ENCODE data around the gene SH3GL2.
A peak's percentile ranks its signal among the peaks of the same experiment; 100 is the strongest.

Gene SH3GL2

GRCh38 chr9:17574342-17574741 lies 4.5 kb upstream of the SH3GL2 start:
- Histone ChIP-seq H3K4me1 (ENCODE audit: control insufficient read depth, insufficient read depth, low read length) (peaks cover 7% of the 10 kb centered on the region; the same call in 1 of the 2 replicates), H3K27me3 (ENCODE audit: control insufficient read depth, insufficient read depth, low read length) (peaks cover 41% of the 10 kb centered on the region), H3K36me3 (ENCODE audit: control insufficient read depth, insufficient read depth, low read length) (no peaks in the 10 kb centered on the region), H3K27ac (ENCODE audit: low read depth, low read length) (no peak overlapping the region), H3K9me3 (ENCODE audit: control insufficient read depth, insufficient read depth, low read depth, low read length) (no peaks in the 10 kb centered on the region), H3K4me3 (ENCODE audit: low read depth, low read length) (no peak overlapping the region), H3K9ac (ENCODE audit: low read length) (no peak overlapping the region)

DNA sequence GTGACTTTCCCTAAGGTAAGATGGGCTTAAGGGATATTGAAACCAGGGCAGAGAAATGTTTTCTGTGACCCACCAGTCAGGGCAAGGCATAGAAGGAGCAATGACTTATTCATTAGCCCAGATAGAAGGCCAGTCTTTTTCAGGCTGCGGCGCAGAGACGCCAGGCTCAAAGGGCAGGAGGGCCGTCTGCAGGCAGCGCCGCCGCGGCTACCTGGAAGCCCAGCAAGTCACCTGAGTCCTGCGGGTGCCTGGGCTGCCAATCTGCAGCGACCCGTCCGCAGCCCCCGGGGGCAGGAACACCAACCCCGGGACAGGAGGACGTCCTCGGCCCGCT lies 322 bp upstream of the SH3GL2 start:
- peak overlapping the region; percentile 76 for H3K4me3 ChIP-seq (ENCODE audit: low read depth, low read length)
- H3K36me3 ChIP-seq (ENCODE audit: control insufficient read depth, insufficient read depth, low read length) = no peaks in the 10 kb centered on the region
- no peaks in the 10 kb centered on the region for H3K9me3 ChIP-seq (ENCODE audit: control insufficient read depth, insufficient read depth, low read depth, low read length)
- H3K9ac ChIP-seq (ENCODE audit: low read length) = peak overlapping the region; percentile 12
- H3K4me1 ChIP-seq (ENCODE audit: control insufficient read depth, insufficient read depth, low read length) = no peaks in the 10 kb centered on the region
- no peak overlapping the region for H3K27ac ChIP-seq (ENCODE audit: low read depth, low read length)
- H3K27me3 ChIP-seq (ENCODE audit: control insufficient read depth, insufficient read depth, low read length) = peaks cover 75% of the 10 kb centered on the region

DNA sequence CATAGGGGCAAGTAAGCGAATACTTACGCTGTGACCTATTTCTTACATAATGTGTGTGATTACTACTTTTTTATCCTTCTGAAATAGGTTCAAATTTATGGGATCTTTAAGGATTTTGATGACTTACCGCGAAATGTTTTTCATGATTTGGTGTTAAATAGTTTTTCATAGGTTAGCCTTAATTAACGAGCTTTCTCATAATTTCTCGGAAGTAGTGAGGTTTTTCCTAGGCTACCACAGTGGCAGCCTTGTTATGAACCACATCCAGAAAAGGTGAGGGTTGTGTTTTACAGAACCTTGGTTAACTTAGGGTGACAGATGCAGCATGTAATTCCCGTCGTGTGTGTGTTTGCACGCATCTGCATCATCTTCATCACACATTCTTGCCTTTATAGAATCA lies 1.3 kb downstream of the SH3GL2 start:
- Histone ChIP-seq H3K36me3 (ENCODE audit: control insufficient read depth, insufficient read depth, low read length) (no peaks in the 10 kb centered on the region), H3K9me3 (ENCODE audit: control insufficient read depth, insufficient read depth, low read depth, low read length) (no peaks in the 10 kb centered on the region), H3K9ac (ENCODE audit: low read length) (no peak overlapping the region), H3K4me1 (ENCODE audit: control insufficient read depth, insufficient read depth, low read length) (no peaks in the 10 kb centered on the region), H3K4me3 (ENCODE audit: low read depth, low read length) (no peak overlapping the region; the same call in 1 of the 2 replicates), H3K27me3 (ENCODE audit: control insufficient read depth, insufficient read depth, low read length) (peaks cover 69% of the 10 kb centered on the region), H3K27ac (ENCODE audit: low read depth, low read length) (no peak overlapping the region)

- Histone ChIP-seq H3K9me3 (ENCODE audit: control insufficient read depth, insufficient read depth, low read depth, low read length) (no peaks in the 10 kb centered on the region), H3K4me1 (ENCODE audit: control insufficient read depth, insufficient read depth, low read length) (peaks cover 7% of the 10 kb centered on the region; the same call in 1 of the 2 replicates), H3K27me3 (ENCODE audit: control insufficient read depth, insufficient read depth, low read length) (peaks cover 6% of the 10 kb centered on the region; the same call in 1 of the 2 replicates)
These were observed 8.2 kb downstream of the SH3GL2 start for GRCh38 chr9:17587113-17587512.

GRCh38 chr9:17588395-17588794 lies 9.5 kb downstream of the SH3GL2 start:
- no peaks in the 10 kb centered on the region for H3K9me3 ChIP-seq (ENCODE audit: control insufficient read depth, insufficient read depth, low read depth, low read length)
- H3K4me1 ChIP-seq (ENCODE audit: control insufficient read depth, insufficient read depth, low read length) = peaks cover 12% of the 10 kb centered on the region; the same call in 1 of the 2 replicates
- no peak overlapping the region for H3K27ac ChIP-seq (ENCODE audit: low read depth, low read length)
- H3K4me3 ChIP-seq (ENCODE audit: low read depth, low read length) = no peak overlapping the region
- no peaks in the 10 kb centered on the region for H3K36me3 ChIP-seq (ENCODE audit: control insufficient read depth, insufficient read depth, low read length)
- no peaks in the 10 kb centered on the region; the same call in 1 of the 2 replicates for H3K27me3 ChIP-seq (ENCODE audit: control insufficient read depth, insufficient read depth, low read length)
- H3K9ac ChIP-seq (ENCODE audit: low read length) = no peak overlapping the region

More at GRCh38 chr9:17587113-17587512, 8.2 kb downstream of the SH3GL2 start:
- no peaks in the 10 kb centered on the region for H3K36me3 ChIP-seq (ENCODE audit: control insufficient read depth, insufficient read depth, low read length)
- no peak overlapping the region for H3K9ac ChIP-seq (ENCODE audit: low read length)
- no peak overlapping the region for H3K4me3 ChIP-seq (ENCODE audit: low read depth, low read length)
- no peak overlapping the region for H3K27ac ChIP-seq (ENCODE audit: low read depth, low read length)

- H3K4me3 ChIP-seq (ENCODE audit: low read depth, low read length) = no peak overlapping the region
- H3K9ac ChIP-seq (ENCODE audit: low read length) = no peak overlapping the region
- no peaks in the 10 kb centered on the region for H3K36me3 ChIP-seq (ENCODE audit: control insufficient read depth, insufficient read depth, low read length)
- H3K4me1 ChIP-seq (ENCODE audit: control insufficient read depth, insufficient read depth, low read length) = peaks cover 12% of the 10 kb centered on the region; the same call in 1 of the 2 replicates
- no peaks in the 10 kb centered on the region for H3K9me3 ChIP-seq (ENCODE audit: control insufficient read depth, insufficient read depth, low read depth, low read length)
- H3K27me3 ChIP-seq (ENCODE audit: control insufficient read depth, insufficient read depth, low read length) = no peaks in the 10 kb centered on the region; the same call in 1 of the 2 replicates
- no peak overlapping the region for H3K27ac ChIP-seq (ENCODE audit: low read depth, low read length)
These were observed 10.1 kb downstream of the SH3GL2 start for GRCh38 chr9:17588941-17589340.

DNA sequence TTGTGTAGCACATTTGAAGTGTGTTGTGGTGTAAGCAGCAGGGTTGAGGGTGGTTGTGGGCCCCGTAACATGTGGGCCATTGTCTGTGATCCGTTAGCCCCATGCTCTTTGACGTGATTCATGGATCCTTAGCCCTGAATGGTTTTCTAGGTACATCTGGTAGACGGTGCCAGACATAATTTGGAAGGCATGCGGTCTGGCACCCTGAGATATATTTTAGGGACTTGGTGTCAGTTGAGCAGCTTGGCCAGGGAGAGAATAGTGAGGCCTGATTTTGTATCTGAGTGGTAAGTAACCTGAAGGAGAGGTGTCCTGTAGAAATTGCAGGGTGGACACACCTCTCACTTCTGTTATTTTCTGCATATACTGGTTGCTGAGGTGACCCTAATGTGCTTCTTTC lies 10.9 kb downstream of the SH3GL2 start:
- no peak overlapping the region for H3K4me3 ChIP-seq (ENCODE audit: low read depth, low read length)
- H3K27ac ChIP-seq (ENCODE audit: low read depth, low read length) = no peak overlapping the region
- peaks cover 12% of the 10 kb centered on the region; the same call in 1 of the 2 replicates for H3K4me1 ChIP-seq (ENCODE audit: control insufficient read depth, insufficient read depth, low read length)
- no peaks in the 10 kb centered on the region for H3K36me3 ChIP-seq (ENCODE audit: control insufficient read depth, insufficient read depth, low read length)
- H3K9me3 ChIP-seq (ENCODE audit: control insufficient read depth, insufficient read depth, low read depth, low read length) = no peaks in the 10 kb centered on the region
- no peak overlapping the region for H3K9ac ChIP-seq (ENCODE audit: low read length)
- no peaks in the 10 kb centered on the region; the same call in 1 of the 2 replicates for H3K27me3 ChIP-seq (ENCODE audit: control insufficient read depth, insufficient read depth, low read length)

DNA sequence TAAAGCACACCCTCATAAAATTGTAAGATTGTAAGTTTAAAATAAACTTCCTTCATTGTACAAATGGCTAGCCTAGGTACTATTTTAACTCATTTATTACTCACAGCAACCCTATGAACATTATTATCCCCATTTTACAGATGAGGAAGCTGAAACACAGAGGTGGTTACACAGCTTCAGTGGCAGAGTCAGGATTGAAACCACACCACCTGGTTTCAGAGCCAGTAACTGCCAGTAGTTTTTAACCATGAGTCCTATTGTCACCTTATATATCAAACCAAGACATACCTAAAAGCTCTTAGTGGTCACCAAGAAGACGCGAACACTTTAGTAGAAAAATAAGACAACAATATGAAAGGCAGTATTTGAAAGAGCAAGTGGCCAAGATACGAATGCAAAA lies 16.1 kb downstream of the SH3GL2 start:
- peaks cover 12% of the 10 kb centered on the region; the same call in 1 of the 2 replicates for H3K4me1 ChIP-seq (ENCODE audit: control insufficient read depth, insufficient read depth, low read length)
- no peak overlapping the region for H3K9ac ChIP-seq (ENCODE audit: low read length)

DNA sequence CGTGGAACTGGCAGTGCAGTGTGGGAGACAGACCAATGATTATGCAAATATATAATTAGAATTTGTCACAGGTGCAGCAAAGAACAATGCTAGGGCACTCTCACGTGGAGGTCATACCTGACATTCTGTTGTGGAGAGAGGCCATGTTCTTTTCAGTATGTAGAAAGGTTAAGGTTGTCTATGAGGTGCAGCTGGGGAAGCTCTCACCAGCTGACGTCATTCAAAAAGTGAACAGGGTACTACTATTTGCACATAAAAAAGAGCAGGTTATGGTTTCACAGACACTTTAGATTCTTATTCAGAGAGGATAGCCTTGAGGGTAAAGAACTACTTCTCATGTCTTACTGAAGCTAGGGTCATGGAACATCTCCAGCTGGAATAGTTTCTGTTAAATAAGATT lies 19.1 kb downstream of the SH3GL2 start:
- no peak overlapping the region for H3K4me3 ChIP-seq (ENCODE audit: low read depth, low read length)
- no peak overlapping the region for H3K9ac ChIP-seq (ENCODE audit: low read length)
- H3K27ac ChIP-seq (ENCODE audit: low read depth, low read length) = no peak overlapping the region
- no peaks in the 10 kb centered on the region for H3K4me1 ChIP-seq (ENCODE audit: control insufficient read depth, insufficient read depth, low read length)
- H3K36me3 ChIP-seq (ENCODE audit: control insufficient read depth, insufficient read depth, low read length) = no peaks in the 10 kb centered on the region
- no peaks in the 10 kb centered on the region for H3K9me3 ChIP-seq (ENCODE audit: control insufficient read depth, insufficient read depth, low read depth, low read length)
- H3K27me3 ChIP-seq (ENCODE audit: control insufficient read depth, insufficient read depth, low read length) = no peaks in the 10 kb centered on the region

More for the DNA sequence above, 16.1 kb downstream of the SH3GL2 start:
- no peaks in the 10 kb centered on the region for H3K27me3 ChIP-seq (ENCODE audit: control insufficient read depth, insufficient read depth, low read length)
- H3K4me3 ChIP-seq (ENCODE audit: low read depth, low read length) = no peak overlapping the region
- H3K36me3 ChIP-seq (ENCODE audit: control insufficient read depth, insufficient read depth, low read length) = no peaks in the 10 kb centered on the region
- no peaks in the 10 kb centered on the region for H3K9me3 ChIP-seq (ENCODE audit: control insufficient read depth, insufficient read depth, low read depth, low read length)
- H3K27ac ChIP-seq (ENCODE audit: low read depth, low read length) = no peak overlapping the region

GRCh38 chr9:17600962-17601593 lies 22.2 kb downstream of the SH3GL2 start:
- Histone ChIP-seq H3K27me3 (ENCODE audit: control insufficient read depth, insufficient read depth, low read length) (no peaks in the 10 kb centered on the region), H3K4me3 (ENCODE audit: low read depth, low read length) (no peak overlapping the region), H3K27ac (ENCODE audit: low read depth, low read length) (no peak overlapping the region), H3K36me3 (ENCODE audit: control insufficient read depth, insufficient read depth, low read length) (no peaks in the 10 kb centered on the region), H3K9ac (ENCODE audit: low read length) (no peak overlapping the region), H3K4me1 (ENCODE audit: control insufficient read depth, insufficient read depth, low read length) (no peaks in the 10 kb centered on the region), H3K9me3 (ENCODE audit: control insufficient read depth, insufficient read depth, low read depth, low read length) (no peaks in the 10 kb centered on the region)

DNA sequence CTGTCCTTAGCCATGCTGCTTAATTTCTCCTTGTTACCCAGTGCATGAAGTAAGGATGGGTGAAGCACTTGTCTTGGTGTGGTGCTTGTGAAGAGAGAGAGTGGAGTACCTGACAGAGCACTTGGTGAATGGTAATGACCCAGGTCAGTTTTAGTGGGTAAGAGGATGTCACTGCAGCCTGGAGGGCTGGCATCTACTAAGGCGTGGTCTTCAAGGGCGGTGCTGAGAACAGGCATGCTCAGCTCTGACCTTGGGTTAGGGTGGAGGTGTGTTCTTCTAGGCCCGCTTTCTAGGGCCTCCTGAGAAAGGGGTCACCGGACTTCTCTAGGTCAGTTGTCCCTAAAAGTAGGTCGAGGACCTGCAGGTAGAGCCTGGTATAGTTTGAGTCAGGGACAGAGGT lies 25.7 kb downstream of the SH3GL2 start:
- Histone ChIP-seq H3K4me3 (ENCODE audit: low read depth, low read length) (no peak overlapping the region), H3K27ac (ENCODE audit: low read depth, low read length) (no peak overlapping the region), H3K9ac (ENCODE audit: low read length) (no peak overlapping the region), H3K27me3 (ENCODE audit: control insufficient read depth, insufficient read depth, low read length) (no peaks in the 10 kb centered on the region), H3K36me3 (ENCODE audit: control insufficient read depth, insufficient read depth, low read length) (no peaks in the 10 kb centered on the region), H3K4me1 (ENCODE audit: control insufficient read depth, insufficient read depth, low read length) (no peaks in the 10 kb centered on the region), H3K9me3 (ENCODE audit: control insufficient read depth, insufficient read depth, low read depth, low read length) (no peaks in the 10 kb centered on the region)
